Measurements from ENCODE around the gene SLX4IP.
A peak's percentile ranks its signal among the peaks of the same experiment; 100 is the strongest.

SLX4IP gene

DNA sequence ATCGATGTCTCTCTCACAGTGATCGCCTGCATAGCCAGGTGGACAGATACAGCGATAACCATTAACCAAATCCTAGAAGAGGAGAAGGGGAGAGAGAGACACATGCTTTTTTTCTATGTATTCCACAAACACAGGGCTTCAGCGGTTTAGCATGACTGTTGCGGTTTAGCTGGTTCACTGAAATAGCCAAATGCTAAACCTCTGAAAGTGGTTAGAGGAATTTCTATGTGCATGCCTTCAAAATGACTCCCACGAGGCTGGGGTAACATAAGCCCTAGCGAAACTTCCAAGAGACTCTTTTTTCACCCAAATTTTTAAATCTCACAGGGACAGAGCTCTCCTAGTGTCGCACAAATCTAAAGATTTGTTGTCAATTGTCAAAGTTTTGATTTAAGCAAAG is 213.5 kb downstream of the SLX4IP start:
- peak; percentile 63 for DNase-seq (ENCODE audit: low spot score)

DNA sequence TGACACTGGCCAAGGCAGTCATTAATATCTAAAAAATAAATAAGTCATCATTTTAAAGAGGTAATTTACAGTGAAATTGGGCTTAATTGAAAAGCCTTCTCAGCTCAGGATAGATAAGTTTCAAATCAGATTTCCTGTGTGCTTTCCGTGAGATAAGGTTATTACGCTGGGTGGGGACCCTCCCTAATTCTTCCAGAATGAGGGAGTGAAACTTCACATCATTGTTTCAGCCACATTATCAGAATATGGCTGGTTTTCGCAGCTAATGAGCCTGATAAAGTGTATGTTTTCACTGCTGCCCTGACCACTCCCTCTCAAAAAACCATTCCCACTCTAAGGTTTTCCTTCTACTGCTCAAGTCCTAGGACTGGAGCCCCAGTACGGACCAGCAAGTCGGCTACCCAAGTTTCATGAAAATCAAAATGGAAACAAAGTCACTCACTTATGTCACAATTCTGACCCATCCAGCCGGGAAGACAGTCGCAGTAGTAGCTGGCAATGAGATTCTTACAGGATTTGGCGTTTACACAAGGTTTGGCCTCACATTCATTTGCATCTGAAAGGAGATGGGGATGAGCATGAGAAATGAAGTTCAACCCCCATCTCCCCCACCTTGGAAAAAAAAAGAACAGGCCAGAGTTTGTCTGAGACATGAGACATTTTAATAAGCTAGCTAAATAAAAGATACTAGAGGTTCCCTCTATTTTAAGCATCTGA is 214.1 kb downstream of the SLX4IP start:
- DNase-seq (ENCODE audit: low spot score) = no peak

GRCh38 chr20:10649797-10650160 is 214.7 kb downstream of the SLX4IP start:
- no peak for DNase-seq (ENCODE audit: low spot score)

- DNase-seq (ENCODE audit: low spot score) = no peak
These were observed 216.3 kb downstream of the SLX4IP start for GRCh38 chr20:10651227-10651990.

- no peak for DNase-seq (ENCODE audit: low spot score)
These were observed 217.1 kb downstream of the SLX4IP start for GRCh38 chr20:10652185-10652584.

DNA sequence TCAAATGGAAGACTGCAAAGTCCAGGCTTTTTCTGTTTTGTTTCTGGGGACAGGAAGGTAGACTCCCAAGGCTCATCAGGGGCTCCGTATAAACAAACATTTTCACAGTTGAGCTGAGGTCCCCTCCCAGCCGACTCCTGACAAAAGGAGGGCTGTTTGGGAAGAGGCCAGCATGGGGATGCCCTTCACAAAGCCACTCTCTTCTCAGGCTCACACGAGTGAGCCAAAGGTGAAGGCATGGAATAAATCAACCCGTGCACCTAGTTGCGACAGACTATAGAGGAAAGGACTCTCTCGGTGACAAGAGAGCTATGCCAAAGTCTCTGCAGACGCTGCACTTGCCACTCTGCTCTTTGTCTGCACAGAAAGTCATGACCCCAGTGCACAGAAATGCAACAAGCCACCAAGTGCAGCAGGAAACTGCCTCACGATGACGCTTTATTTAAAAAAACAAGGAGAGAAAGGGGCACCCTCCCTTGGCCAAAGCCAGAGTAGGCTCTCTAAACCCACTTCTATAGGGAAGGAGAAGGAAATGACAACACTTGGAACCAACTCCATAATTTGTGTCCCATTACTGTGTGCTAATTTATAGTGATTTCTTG is 217.7 kb downstream of the SLX4IP start:
- DNase-seq (ENCODE audit: low spot score) = no peak

DNA sequence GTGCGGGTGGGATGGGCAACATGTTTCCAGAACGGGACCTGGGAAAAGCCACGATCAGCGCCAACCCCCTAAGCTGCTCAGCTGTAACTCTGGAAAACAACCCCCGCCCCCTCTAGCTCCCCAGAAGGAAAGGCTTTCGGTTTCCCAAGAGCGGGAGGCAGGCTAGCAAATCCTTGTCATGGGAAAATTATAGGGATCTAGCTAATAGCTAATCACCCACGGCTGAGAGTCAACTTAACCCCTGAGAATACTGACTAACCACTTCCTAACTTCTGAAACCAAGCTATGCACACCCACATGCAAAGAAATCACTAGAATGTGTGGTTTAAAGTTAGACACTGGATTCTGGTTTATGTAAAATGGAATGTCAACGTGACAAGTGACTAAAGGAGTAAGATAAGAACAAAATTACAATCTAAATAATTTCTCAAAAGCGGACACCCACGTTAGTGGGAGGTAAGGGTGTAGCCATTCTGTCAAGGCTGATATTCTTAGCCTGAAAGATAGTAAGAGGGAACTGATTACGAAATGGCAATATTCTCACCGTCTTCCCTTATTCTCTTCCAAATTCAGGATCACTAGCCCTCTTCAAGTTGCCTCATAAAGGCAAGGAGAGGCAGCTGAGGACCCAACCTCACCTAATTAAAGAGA is 218.6 kb downstream of the SLX4IP start:
- peak; percentile 45 for DNase-seq (ENCODE audit: low spot score)

DNA sequence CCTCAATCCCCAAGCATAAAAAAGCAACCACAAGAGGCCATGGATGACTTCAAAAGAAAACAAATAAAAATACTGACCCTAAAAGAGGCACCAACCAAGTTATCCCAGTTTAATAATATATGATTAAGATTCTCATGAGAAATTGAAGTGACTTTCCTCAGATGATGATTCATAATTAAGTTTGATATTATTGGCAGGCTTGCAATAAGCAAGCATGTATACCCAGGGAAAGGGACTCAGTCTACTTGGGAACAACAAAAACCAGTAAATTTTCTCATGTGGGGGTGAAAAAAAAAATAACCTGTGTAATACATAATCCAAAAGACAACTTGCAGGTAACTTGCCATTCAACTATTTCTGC is 219.1 kb downstream of the SLX4IP start:
- DNase-seq (ENCODE audit: low spot score) = no peak

DNA sequence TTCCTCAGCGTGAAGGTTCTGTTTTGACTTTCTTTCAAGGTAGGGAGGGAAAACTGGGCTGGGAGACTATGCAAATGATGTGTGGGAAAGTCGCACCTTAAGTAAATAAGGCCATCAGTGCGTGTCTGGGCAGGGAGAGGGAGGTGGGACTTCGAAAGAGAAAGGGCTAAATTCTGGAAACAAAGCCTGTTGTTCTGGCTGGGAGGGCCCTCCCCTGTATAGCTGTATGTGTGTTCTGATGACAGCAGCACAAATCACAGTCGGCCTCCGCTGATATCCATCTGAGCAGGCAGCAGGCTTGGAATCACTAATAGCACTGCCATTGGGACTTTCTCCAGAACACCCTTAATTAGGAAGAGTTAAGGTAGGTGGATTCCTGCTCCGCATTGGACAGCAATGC is 219.5 kb downstream of the SLX4IP start:
- no peak for DNase-seq (ENCODE audit: low spot score)

DNA sequence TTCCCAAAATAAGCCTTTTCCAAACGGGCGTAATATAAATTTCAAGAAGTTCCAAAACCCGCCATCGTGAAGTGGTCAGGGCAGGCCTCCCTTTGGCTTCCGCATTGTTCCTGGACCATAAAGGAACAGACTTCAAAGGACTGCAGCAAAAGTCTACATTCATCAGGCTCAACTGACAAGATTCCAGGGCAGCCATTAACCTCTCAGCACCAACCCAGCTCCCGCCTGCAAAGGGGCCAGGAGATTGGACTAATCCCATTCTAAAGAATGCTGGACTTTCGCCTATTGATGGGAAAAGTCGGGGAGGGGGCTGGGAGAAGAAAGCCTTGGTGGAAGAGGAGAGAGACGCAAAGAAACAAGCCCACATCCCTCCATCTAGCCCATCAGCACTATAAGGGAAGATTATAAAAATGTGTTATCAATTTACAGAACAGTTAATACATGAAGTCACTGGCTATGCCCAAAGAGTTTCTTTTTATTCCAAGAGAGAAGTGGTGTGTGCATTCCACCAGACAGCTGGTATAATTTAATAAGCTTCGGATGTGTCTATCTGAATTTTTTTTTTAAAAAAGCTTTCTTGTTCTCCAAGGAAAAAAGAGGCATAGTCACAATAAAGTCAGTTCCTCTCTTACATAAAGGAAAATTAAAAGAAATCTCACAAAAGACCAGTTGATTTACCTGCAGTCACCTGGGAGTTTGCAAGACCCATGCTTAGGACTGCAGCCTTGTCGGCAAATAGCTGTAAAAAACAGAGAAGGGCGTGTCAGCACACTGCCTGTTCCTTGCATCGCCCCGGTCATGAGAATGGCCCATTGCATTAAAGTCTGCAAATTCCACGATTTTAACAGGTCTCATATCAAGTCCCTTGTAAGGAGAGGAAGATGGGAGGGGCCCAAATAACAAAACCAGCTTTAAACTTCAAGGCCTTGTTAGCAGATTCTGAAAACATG is 220.9 kb downstream of the SLX4IP start:
- no peak for DNase-seq (ENCODE audit: low spot score)

DNA sequence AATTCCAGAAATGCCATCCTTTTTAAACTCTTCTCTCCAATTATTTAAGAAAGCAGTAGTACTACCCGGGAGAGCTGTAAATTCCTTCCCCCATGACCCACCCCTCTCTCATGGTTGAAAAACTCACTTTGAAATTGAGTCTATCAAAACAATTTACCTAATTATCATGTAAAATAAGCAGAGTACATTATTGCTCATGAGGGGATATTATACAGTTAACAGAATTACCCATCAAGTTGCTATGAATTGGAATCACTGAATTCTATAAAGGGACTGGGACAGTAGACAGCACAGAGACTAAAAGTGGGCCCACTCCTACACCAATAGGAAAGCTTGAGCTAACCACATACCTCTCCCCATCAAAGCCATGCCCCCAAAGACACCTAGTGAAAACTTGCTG is 222.3 kb downstream of the SLX4IP start:
- no peak for DNase-seq (ENCODE audit: low spot score)

DNA sequence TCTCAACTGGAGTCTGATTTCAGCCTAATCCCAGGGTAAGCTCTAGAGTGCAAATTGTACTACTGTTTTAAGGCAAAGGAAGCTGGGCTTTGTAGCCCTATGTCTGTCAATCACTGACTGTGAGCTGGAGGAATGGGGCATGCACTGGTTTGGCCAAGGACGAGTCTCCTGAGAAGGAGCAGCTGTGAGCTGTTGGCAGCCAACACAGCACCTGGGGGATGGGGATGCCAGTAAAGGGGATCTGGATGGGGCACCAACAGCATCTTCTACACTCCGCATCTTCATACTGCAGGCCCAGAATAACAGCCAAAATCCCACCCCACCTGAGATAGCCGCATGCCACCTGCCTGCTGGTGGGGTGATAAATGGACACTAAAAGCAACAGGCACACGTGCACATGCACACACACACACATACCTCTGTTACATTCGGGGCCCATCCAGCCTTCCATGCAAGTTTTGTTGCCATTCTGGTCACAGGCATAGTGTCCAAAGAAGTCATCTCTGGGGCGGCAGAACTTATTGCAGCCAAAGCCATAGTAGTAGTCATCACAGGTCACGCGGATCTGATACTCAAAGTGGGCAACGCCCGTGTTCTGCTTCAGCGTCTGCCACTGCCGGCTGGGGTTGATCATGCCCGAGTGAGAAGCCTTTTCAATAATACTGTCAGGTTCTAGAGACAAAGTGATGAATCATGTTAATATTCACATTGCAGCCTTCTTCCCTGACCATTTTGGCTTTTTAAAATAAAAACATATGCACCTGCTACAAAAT is 223.1 kb downstream of the SLX4IP start:
- DNase-seq (ENCODE audit: low spot score) = no peak

DNA sequence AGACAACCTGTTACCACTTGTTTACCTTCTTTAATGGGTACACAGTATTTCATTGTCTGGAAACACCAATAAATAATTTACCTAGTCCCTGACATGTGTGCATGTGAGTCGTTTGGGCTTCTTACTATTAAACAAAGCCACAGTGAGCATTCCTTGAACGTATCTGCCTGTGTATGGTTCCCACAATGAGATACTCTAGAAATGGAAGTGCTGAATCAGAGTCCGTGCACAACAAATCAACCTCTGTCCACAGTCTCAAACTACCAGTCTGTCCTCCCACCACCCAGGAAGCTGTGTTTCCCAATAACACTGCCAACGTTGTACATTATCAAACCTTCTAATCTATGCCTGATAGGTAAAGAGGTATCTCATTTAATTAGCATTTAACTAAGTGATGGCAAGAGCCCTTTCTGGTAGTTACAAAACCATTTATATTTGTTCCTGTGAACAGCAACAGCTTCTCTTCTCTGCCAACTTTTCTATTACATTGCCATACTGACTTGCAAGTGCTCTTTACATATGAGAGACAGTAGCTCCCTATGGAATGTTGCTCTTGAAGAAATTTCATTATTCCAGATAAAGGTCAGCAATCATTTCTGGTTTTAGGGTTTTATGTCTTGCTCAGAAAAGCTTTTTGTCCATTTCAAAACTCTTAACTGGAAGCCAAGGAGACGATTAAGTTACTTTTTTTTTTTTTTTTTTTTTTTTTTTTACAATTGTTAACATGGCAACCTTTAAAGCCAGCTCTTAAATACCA is 223.9 kb downstream of the SLX4IP start:
- no peak for DNase-seq (ENCODE audit: low spot score)

DNA sequence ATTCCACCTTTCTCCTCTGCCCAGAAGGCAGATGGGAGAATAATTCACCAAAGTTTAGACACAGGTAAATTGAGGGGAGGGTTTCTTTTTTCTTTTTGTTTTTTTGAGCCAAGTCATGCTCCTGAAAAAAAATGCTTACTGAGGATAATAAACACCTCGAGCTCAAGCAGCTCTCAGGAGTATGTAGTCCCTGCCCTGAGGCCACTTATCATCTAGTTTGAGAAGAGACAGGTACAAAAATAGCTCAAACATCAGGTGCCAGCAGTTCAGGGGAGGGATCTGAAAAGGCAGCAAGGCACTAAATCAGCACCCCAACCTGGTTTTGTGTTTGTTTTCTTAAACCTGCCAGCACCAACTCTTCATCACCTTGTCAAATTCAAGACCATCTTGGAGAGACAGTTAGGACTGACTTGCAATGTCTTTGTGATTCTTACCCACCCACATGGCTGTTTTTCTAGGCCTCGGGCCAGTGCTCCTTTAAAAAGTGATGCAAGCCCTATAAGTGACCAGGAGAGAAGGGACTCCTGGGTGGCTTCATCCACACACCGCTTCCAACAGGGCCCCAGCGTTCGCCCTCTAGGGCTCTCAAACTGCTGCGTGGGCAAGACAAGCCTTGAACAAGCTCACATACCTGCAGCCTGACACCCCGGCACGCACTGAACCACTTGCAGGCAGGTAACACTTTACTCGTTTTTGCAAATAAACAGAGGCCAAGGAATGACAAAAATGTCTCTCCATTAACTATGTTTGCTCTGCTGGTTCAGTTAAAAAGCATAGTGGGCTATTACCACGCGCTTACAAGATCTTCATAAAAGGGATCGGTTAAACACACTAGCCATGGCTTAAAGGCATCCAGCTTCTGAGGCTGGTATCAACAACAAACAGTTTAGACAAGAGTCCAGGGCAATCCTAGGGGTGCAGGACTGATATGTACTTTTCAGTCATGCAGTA is 224.8 kb downstream of the SLX4IP start:
- no peak for DNase-seq (ENCODE audit: low spot score)

- no peak for DNase-seq (ENCODE audit: low spot score)
These were observed 225.6 kb downstream of the SLX4IP start for GRCh38 chr20:10660661-10661060.

GRCh38 chr20:10661261-10661660 is 226.2 kb downstream of the SLX4IP start:
- DNase-seq (ENCODE audit: low spot score) = no peak

- no peak for DNase-seq (ENCODE audit: low spot score)
These were observed 227.0 kb downstream of the SLX4IP start for GRCh38 chr20:10662151-10662550.

DNA sequence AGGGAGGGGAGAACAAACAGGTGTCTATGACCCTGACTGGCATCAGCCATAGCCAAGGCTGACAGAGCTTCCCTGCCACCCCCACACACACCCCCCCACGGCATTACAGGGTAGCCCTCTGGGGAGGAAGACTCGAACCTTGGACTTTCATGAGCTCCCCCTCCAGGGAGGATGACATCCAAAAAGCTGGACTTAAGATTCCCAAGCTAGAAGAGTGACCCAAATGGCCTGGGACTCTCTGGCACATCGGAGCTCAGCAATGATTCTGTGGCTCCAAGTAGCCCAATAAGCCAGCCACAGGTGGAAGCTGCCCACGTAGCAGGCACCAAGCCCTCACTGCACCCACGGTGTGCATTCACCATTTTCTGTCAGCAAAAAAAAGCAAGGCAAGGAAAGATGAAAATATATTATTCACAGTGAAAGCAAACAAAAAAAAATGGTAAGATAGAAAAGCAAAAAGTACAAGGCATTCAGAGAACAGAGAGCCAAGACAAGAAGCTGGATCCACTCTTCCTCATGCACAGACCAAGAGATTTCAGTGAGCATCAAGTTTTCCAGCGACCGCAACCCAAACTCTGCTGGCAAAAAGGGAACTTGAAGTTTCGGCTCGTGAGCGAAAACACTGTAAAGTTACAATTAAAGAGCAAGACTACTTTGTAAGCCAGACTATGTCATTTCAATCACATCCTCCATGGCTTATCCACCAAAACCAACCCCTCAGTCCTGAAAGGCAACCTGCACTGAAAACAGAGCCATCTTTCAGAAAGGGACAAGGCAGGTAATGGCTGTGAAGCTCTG is 227.8 kb downstream of the SLX4IP start:
- no peak for DNase-seq (ENCODE audit: low spot score)

Data from AG08396 (cell line).